Activated CD4-positive, alpha-beta memory T cell treated with anti-CD3 and anti-CD28 coated beads for 36 hours (primary cell): Measurements from ENCODE around the gene GNPDA2. TPM values are rescaled to one million over a fixed set of nuclear protein-coding genes. Genes with fewer than 3 reads are reported as not detected.
"Not testable (repeated sequence)": the region's sequence is repeated elsewhere in the genome, so short reads cannot be mapped to it uniquely, and the experiment has no call there.

ENCODE experiments used
- CTCF ChIA-PET: fragments of 350-600 bp; sonication (Branson Sonifier 250); formaldehyde crosslinking; loops from one replicate; lab custom pipeline; 2021; ENCODE audit warnings: antibody characterized with exemption, inconsistent platforms; lab: Charles Lee
- POLR2A ChIA-PET: fragments of 350-600 bp; sonication (Branson Sonifier 250); formaldehyde crosslinking; loops from one replicate; lab custom pipeline; 2021; ENCODE audit warnings: antibody characterized with exemption; lab: Charles Lee
- DNase-seq: peaks from one replicate; pipeline ENCODE4 v3.0.0-alpha.2; 2020
- H3K27ac Mint-ChIP-seq: one replicate; pipeline ENCODE4 v1.8.0; 2021; ENCODE audit warnings: mixed read lengths
- H3K27me3 Mint-ChIP-seq: one replicate; pipeline ENCODE4 v1.8.0; 2021; ENCODE audit warnings: mixed read lengths
- H3K36me3 Mint-ChIP-seq: one replicate; pipeline ENCODE4 v1.8.0; 2021; ENCODE audit warnings: mixed read lengths
- H3K4me1 Mint-ChIP-seq: one replicate; pipeline ENCODE4 v1.8.0; 2021; ENCODE audit warnings: low read depth, mixed read lengths
- H3K4me3 Mint-ChIP-seq: one replicate; pipeline ENCODE4 v1.8.0; 2021; ENCODE audit warnings: mild to moderate bottlenecking, mixed read lengths
- H3K9me3 Mint-ChIP-seq: one replicate; pipeline ENCODE4 v1.8.0; 2021; ENCODE audit warnings: mixed read lengths
- intact Hi-C: fragments of 100-400 bp; cut with micrococcal nuclease; formaldehyde crosslinking; loops from one replicate; pipeline ENCODE4 v1.15.1; 2023
- total RNA-seq, 2 experiments: library from RNA; stranded (reverse); gene quantifications; one replicate each; pipeline ENCODE4 v1.2.3, GENCODE V29; 2021

The GNPDA2 gene
- total RNA-seq: 10 to 100 TPM; 15.1 to 15.8 TPM

DNA sequence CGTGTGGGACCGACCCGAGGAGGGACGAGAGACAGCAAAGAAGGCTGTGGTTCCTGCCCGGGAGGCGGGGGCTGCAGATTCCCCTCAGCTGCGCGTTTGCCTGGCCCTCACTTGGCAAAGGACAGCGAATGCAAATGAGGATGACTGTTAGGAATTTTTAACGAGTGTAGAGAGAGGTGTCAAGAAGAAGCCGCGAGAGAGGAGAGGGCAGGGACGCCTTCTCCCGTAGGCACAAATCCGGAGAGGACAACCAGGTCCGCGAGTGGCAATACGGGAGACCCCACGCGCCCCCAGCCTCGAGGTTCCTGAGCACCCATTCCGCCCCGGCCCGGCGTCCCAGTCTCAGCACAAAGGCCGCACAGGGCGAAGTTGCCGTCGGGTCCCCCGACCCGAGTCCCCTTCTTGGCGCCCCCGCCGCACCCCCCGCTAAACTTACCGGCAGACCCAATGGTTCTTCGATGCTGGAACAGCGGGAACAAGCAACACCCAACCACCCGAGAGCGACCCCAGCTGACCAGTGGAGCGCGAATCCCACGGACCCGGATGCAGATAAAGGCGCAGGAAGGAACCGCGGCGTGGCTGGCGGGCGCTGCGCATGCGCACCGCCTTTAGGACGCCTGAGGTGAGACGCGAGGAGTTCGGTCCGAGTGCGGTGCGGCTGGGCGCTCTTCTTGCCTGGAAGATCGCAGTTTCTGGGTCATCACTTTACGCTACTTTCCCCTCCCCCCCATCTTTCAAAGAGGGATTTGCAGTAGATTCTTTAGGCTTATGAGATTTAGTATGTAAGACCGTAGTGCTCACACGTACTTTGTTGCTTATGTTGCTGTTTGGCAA lies at the start of gene GNPDA2:
TSS of gene GNPDA2 (minus strand) at position 519 of the 834 bp plus-strand sequence. CDS start 4,349 bp downstream, outside the sequence.
- Mint-ChIP-seq H3K27ac (peak within 1 kb of the TSS; percentile 85), H3K9me3 (no peaks in the 10 kb centered on the region), H3K27me3 (no peaks in the 10 kb centered on the region), H3K4me1 (peaks cover 33% of the 10 kb centered on the region), H3K4me3 (peak within 1 kb of the TSS; percentile 92), H3K36me3 (no peaks in the 10 kb centered on the region)
- intact Hi-C loops: loop anchor here (1.0 kb wide), 1 partner anchor 48 kb away; the partner anchor contains the start of gene GUF1
- CTCF ChIA-PET: no interaction called here
- peak; percentile 89 for DNase-seq
- POLR2A ChIA-PET: interaction anchor here (0.9 to 2.8 kb wide), 4 partner anchors 9 to 48 kb away, joined by 3 to 30 read pairs (median 4); partner anchors contain the start of gene GUF1

DNA sequence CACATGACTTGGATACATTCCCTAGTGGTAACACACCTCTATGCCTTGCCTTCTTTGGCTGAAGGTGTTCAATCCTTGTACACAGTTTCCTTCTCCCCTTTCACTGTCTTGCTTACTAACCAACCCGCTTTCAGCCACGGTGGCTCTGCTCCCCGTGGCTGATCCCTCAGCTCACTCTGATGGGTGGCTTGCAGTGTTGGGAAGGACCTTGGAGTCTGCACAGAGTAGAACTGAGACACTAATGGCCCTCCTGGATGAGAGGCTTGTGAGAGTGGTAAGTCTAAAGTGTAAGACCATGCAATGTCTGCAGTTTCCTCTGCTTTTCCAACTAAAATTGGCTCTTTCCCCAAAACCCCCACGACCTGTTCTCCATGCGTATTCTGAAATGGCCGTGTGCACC lies 46.0 kb upstream of the GNPDA2 start:
- intact Hi-C loops: no loop called here
- CTCF ChIA-PET: no interaction called here
- H3K4me1 Mint-ChIP-seq: no peaks in the 10 kb centered on the region
- H3K9me3 Mint-ChIP-seq: peaks cover 10% of the 10 kb centered on the region
- POLR2A ChIA-PET: no interaction called here
- DNase-seq: no peak
- H3K36me3 Mint-ChIP-seq: no peaks in the 10 kb centered on the region
- H3K27me3 Mint-ChIP-seq: peaks cover 4% of the 10 kb centered on the region
- H3K27ac Mint-ChIP-seq: no peak overlapping the region
- H3K4me3 Mint-ChIP-seq: no peak overlapping the region

DNA sequence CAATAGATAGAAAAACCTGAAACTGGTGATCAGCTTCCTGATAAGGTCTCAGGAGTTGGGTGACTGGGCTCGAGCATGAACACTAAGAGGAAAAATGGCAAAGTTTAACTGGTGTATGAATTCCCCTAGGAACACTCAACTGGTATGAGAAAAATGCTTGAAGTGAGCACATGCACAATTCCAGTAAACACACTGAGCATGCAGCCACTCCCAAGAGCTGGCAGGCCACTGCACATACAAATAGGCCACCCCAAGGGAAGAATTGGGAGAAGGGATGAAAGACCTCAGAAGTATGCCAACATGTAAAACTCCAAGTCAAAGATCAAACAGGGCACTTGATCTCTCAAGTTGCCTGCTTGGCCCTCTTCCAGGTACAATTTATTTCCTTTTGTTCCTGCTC lies 45.4 kb upstream of the GNPDA2 start:
- DNase-seq: no peak
- Mint-ChIP-seq H3K36me3 (no peaks in the 10 kb centered on the region), H3K27ac (no peak overlapping the region), H3K9me3 (peaks cover 10% of the 10 kb centered on the region), H3K4me1 (no peaks in the 10 kb centered on the region), H3K4me3 (no peak overlapping the region), H3K27me3 (peaks cover 4% of the 10 kb centered on the region)
- intact Hi-C loops: no loop called here
- POLR2A ChIA-PET: no interaction called here
- CTCF ChIA-PET: no interaction called here

DNA sequence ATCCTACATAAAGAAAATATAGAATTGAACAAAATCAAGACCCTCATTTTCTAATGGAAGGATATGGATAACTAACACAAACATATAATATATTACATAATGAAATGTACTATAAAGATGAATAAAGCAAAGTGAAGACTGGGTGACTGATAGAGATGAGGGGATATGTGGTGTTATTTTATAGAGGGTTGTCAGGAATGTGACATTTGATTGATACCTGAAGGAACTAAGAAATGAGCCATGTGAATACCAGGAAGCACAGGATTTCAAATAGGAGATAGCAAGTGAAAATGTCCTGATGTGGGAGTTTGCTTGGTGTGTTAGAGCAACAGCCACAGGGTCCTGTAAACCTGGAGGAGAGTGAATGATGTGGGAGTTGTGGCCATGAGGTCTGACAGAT lies 40.1 kb upstream of the GNPDA2 start:
- H3K27ac Mint-ChIP-seq: no peak overlapping the region
- no peak overlapping the region for H3K4me3 Mint-ChIP-seq
- no peaks in the 10 kb centered on the region for H3K4me1 Mint-ChIP-seq
- ChIA-PET CTCF (no interaction called here), POLR2A (no interaction called here)
- no peak for DNase-seq
- H3K36me3 Mint-ChIP-seq: no peaks in the 10 kb centered on the region
- H3K27me3 Mint-ChIP-seq: peaks cover 1% of the 10 kb centered on the region
- no peaks in the 10 kb centered on the region for H3K9me3 Mint-ChIP-seq
- intact Hi-C loops: no loop called here

DNA sequence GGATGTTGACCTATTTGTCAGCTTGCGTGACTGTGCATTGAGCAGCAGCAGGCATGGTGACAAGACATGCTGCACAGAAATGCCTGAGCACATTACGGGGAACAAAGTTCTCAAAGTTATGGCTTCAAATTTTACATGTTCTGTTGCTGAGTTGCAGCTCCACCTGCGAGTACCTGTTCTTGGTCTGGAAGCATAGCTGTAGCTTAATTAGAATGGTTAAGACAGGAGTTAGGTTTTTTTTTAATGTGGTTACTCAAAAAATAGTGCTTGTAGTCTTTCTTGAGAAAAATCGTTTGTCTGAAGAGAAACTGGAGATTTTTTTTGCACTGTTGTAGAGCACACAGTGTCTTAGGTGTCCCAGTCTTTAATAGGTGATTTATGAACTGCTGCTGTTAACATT lies 38.8 kb upstream of the GNPDA2 start:
- Mint-ChIP-seq H3K4me1 (no peaks in the 10 kb centered on the region), H3K9me3 (no peaks in the 10 kb centered on the region), H3K4me3 (no peak overlapping the region), H3K27ac (no peak overlapping the region), H3K36me3 (no peaks in the 10 kb centered on the region), H3K27me3 (peaks cover 10% of the 10 kb centered on the region)
- intact Hi-C loops: no loop called here
- POLR2A ChIA-PET: no interaction called here
- DNase-seq: no peak
- CTCF ChIA-PET: interaction anchor here (0.6 kb wide), 2 partner anchors 337 to 1206 kb away, joined by 3 read pairs; no protein-coding TSS in a partner anchor

DNA sequence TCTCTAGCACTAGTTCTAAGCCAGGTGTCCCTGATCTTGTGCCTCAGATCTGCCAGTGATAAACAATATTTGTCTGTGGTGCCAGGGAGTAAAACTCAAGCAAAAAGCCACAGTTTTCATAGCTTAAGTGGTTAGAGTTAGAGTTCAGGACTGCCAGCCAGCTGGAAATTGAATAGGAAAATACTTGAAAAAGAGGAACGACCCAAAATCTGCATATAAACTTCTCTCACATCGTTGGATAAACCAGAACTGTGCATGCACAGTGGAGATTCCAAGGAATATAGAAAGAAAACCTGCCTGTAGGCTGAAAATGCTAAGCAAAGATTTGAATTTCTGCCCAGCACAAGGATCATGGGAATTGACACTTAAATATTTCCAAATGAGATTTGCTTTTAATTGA lies 35.0 kb upstream of the GNPDA2 start:
- Mint-ChIP-seq H3K36me3 (no peaks in the 10 kb centered on the region), H3K27me3 (peaks cover 9% of the 10 kb centered on the region), H3K4me3 (no peak overlapping the region), H3K4me1 (no peaks in the 10 kb centered on the region), H3K9me3 (no peaks in the 10 kb centered on the region), H3K27ac (no peak overlapping the region)
- no peak for DNase-seq
- POLR2A ChIA-PET: no interaction called here
- CTCF ChIA-PET: interaction anchor here (0.8 to 1.1 kb wide), 2 partner anchors 13 to 119 kb away, joined by 3 to 4 read pairs; no protein-coding TSS in a partner anchor
- intact Hi-C loops: no loop called here

DNA sequence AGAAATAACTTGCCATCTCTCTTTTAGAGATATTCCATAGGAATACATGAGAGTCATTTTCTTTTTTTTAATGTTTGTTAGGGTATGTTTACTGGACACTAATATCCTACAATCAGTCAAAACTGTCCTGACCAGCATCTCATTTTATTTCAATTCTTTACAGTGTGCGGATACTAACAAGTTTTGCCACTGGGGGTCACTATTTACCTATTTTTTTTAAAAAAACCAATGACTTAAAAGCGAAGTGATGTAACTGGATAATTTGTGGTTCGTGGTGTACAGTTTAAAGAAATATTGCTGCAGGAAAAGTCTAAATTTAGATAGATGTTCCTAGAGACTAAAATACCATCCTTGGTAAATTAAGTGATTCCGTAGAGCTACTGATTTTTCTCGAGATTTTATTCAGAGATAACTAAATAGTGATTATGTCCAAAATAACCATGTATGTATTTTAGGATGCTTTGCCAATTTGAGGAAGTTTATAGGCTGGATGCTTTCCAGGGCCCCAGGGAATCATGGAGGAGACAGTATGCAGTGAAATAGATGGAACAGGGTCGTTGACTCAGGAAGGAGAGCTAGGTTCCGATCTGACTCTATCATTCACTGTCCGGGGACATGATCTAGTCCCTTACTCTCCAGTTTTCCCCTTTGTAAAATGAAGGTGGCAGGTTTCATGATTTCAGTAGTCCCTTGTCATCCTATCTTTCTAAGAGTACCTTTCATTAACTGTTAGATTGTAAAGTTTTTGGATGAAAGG lies 34.0 kb upstream of the GNPDA2 start:
- no peak for DNase-seq
- ChIA-PET CTCF (interaction anchor here (0.7 to 1.6 kb wide), 9 partner anchors 10 to 1124 kb away, joined by 3 to 6 read pairs (median 3); no protein-coding TSS in a partner anchor), POLR2A (no interaction called here)
- Mint-ChIP-seq H3K27ac (no peak overlapping the region), H3K36me3 (no peaks in the 10 kb centered on the region), H3K4me1 (no peaks in the 10 kb centered on the region), H3K4me3 (no peak overlapping the region), H3K9me3 (no peaks in the 10 kb centered on the region), H3K27me3 (peaks cover 9% of the 10 kb centered on the region)
- intact Hi-C loops: loop anchor here (1.0 kb wide), 1 partner anchor 167 kb away; no protein-coding TSS in a partner anchor

DNA sequence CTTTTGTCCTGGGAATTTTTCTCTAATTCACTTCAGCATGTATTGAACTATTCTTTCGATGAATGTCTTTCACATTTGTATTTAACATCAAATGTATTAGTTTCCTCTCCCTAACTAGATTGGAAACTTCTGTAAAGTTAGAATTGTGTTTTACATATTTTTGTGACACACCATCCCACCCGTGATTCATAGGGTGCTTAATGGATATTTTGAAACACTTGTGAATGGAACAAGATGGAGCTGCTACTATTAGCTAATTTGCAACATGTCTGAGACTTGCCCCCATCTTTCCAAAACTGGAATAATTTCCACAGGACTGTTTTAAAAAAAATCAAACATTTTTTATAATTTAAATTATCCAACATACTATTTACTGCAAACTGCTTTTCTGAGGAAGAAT lies 30.2 kb upstream of the GNPDA2 start:
- no peaks in the 10 kb centered on the region for H3K4me1 Mint-ChIP-seq
- intact Hi-C loops: no loop called here
- no peaks in the 10 kb centered on the region for H3K9me3 Mint-ChIP-seq
- no peak overlapping the region for H3K4me3 Mint-ChIP-seq
- peaks cover 13% of the 10 kb centered on the region for H3K27me3 Mint-ChIP-seq
- POLR2A ChIA-PET: no interaction called here
- DNase-seq: no peak
- H3K36me3 Mint-ChIP-seq: no peaks in the 10 kb centered on the region
- CTCF ChIA-PET: no interaction called here
- no peak overlapping the region for H3K27ac Mint-ChIP-seq

DNA sequence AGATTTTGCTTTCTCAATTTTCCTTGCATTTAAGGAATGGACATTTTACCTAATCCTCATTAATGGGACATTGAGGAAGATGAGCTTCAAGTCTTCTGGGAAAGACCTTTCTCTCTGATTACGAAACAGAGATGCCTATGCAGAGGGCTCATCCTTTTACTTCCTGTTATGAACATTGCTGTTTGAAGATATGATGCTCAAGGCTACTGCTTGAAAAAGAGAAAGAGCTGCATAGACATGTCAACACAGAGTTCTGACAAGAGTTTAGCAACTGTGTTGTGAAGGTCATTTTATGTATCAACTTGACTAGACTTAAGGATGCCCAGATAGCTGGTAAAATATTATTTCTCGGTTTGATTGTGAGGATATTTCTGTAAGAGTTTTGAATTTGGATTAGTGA lies 13.8 kb upstream of the GNPDA2 start:
- Mint-ChIP-seq H3K27me3 (peaks cover 10% of the 10 kb centered on the region), H3K4me3 (no peak overlapping the region), H3K27ac (no peak overlapping the region), H3K9me3 (no peaks in the 10 kb centered on the region), H3K4me1 (no peaks in the 10 kb centered on the region), H3K36me3 (no peaks in the 10 kb centered on the region)
- DNase-seq: no peak
- intact Hi-C loops: no loop called here
- ChIA-PET POLR2A (no interaction called here), CTCF (no interaction called here)

DNA sequence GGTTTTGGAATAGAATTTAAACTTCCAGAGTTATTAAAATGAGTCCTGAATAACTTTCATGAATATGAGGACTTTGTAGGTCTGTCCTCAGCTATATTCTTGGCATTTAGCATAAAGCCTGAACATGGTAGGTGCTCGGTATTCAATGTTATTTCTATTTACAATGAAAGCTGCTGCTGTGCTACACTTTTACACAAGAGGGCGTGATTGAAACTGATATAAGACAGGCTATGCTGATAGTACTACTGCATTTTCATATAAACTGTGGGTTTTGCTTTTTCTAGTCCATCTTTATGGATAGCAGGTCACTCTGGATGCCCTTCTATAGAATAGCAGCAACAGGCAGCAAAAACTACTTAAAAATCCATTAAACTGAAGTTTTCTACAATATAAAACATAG lies 12.3 kb upstream of the GNPDA2 start:
- Mint-ChIP-seq H3K9me3 (no peaks in the 10 kb centered on the region), H3K4me3 (no peak overlapping the region), H3K27ac (no peak overlapping the region), H3K4me1 (no peaks in the 10 kb centered on the region), H3K27me3 (peaks cover 16% of the 10 kb centered on the region), H3K36me3 (no peaks in the 10 kb centered on the region)
- intact Hi-C loops: no loop called here
- ChIA-PET POLR2A (no interaction called here), CTCF (no interaction called here)
- DNase-seq: no peak

DNA sequence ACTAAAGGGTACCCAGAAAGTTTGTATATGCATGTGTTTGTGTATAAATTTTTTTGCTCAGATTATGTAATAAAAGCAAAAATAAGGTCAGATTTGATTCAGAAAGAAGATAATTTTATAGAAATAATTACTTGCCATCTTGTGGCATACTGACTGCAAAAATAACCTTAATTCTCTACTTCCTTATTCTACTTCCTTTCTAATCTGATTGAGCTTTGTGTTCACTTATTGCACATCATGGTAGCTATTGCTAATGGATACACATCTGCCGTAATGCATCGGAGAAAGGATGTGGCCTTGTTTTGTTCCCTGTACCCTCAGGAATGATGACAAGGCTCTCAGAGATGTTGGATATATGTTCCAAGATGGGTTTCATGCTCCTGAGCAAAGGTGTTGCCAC lies 10.5 kb upstream of the GNPDA2 start:
- no peak for DNase-seq
- Mint-ChIP-seq H3K27me3 (peaks cover 15% of the 10 kb centered on the region), H3K27ac (no peak overlapping the region), H3K36me3 (no peaks in the 10 kb centered on the region), H3K9me3 (no peaks in the 10 kb centered on the region), H3K4me1 (no peaks in the 10 kb centered on the region), H3K4me3 (no peak overlapping the region)
- POLR2A ChIA-PET: no interaction called here
- CTCF ChIA-PET: no interaction called here
- intact Hi-C loops: no loop called here

DNA sequence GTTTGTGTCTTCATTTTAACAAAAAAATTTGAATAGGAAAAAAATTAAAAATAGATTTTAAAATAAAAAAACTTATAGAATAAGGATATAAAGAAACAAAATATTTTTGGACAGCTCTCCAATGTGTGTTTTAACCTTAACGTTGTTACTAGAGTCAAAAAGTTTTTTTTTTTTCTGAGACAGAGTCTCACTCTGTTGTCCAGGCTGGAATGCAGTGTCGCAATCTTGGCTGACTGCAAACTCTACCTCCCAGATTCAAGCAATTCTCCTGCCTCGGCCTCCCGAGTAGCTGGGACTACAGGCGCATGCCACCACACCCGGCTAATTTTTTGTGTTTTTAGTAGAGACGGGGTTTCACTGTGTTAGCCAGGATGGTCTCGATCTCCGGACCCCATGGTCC lies 2.3 kb upstream of the GNPDA2 start:
- intact Hi-C loops, H3K27ac Mint-ChIP-seq, DNase-seq, POLR2A ChIA-PET, CTCF ChIA-PET, H3K36me3 Mint-ChIP-seq, H3K9me3 Mint-ChIP-seq, H3K4me3 Mint-ChIP-seq, H3K27me3 Mint-ChIP-seq: not testable (repeated sequence)
- peaks cover 28% of the 10 kb centered on the region for H3K4me1 Mint-ChIP-seq
